SK-N-SH (cell line): Measurements from ENCODE around the gene SPTB. TPM values are rescaled to one million over a fixed set of nuclear protein-coding genes. Genes with fewer than 3 reads are reported as not detected.

Source experiments
- CTCF ChIA-PET: fragments of 300-600, 350-600 bp; formaldehyde crosslinking; extraction: SDS; loops from one replicate; lab custom pipeline; 2021; lab: Yijun Ruan, JAX
- POLR2A ChIA-PET: fragments of 350-600 bp; sonication (Branson Sonifier 250); formaldehyde crosslinking; extraction: SDS; loops from one replicate; lab custom pipeline; 2020; ENCODE audit warnings: antibody characterized with exemption, inconsistent platforms; lab: Yijun Ruan, JAX
- DNase-seq: peaks from one replicate; pipeline ENCODE4 v3.0.0; 2012
- H2AFZ ChIP-seq: fragments of 200-600 bp; sonication (generic); 2 replicates; pipeline ENCODE4 v1.8.1; 2016; ENCODE audit warnings: antibody characterized with exemption, mild to moderate bottlenecking, low read depth
- H3F3A ChIP-seq: fragments of 200-600 bp; sonication (generic); replicated peaks from 2 replicates; pipeline ENCODE3; 2016; ENCODE audit warnings: antibody characterized with exemption, mild to moderate bottlenecking; ENCODE audit not compliant: insufficient read depth
- H3K27ac ChIP-seq, 2 experiments: fragments of 200-500 bp in 1 of 2; fragments of 200-600 bp in 1 of 2; sonication (Bioruptor generic) in 1 of 2; sonication (generic), shearing (Covaris generic) in 1 of 2; 2 replicates each; pipeline versions ENCODE4 v1.5.1 to v1.6.1; 2014 to 2016; ENCODE audit warnings: low read depth in 2 of 2, inconsistent platforms in 1 of 2, low read length in 1 of 2, mild to moderate bottlenecking in 1 of 2, mixed read lengths in 1 of 2
- H3K27me3 ChIP-seq: fragments of 200-600 bp; sonication (generic), shearing (Covaris generic); 2 replicates; pipeline ENCODE4 v1.6.1; 2016; ENCODE audit warnings: mixed run types; ENCODE audit not compliant: insufficient read depth
- H3K36me3 ChIP-seq, 2 experiments: fragments of 200-500 bp in 1 of 2; fragments of 200-600 bp in 1 of 2; sonication (Bioruptor generic) in 1 of 2; sonication (generic) in 1 of 2; replicated peaks in 1 of 2; 2 replicates each; pipeline versions ENCODE3 to v1.5.1; 2014 to 2016; ENCODE audit warnings: low read length in 1 of 2, mild to moderate bottlenecking in 1 of 2; ENCODE audit not compliant: insufficient read depth in 2 of 2, control insufficient read depth in 1 of 2
- H3K4me1 ChIP-seq, 2 experiments: fragments of 200-500 bp in 1 of 2; fragments of 200-600 bp in 1 of 2; sonication (Bioruptor generic) in 1 of 2; sonication (generic), shearing (Covaris generic) in 1 of 2; 2 replicates each; pipeline versions ENCODE4 v1.5.1 to v1.6.1; 2014 to 2016; ENCODE audit warnings: low read depth in 1 of 2, low read length in 1 of 2, mixed run types in 1 of 2; ENCODE audit not compliant: insufficient read depth in 2 of 2, control insufficient read depth in 1 of 2
- H3K4me2 ChIP-seq: fragments of 200-600 bp; sonication (generic), shearing (Covaris generic); 2 replicates; pipeline ENCODE4 v1.6.1; 2017; ENCODE audit warnings: mixed run types
- H3K4me3 ChIP-seq, 2 experiments: fragments of 200-500 bp in 1 of 2; fragments of 200-600 bp in 1 of 2; sonication (Bioruptor generic) in 1 of 2; sonication (generic), shearing (Covaris generic) in 1 of 2; 2 replicates each; pipeline versions ENCODE4 v1.5.1 to v1.8.1; 2014 to 2016; ENCODE audit warnings: low read depth in 2 of 2, inconsistent platforms in 1 of 2, low read length in 1 of 2, mild to moderate bottlenecking in 1 of 2, mixed read lengths in 1 of 2, moderate library complexity in 1 of 2
- H3K79me2 ChIP-seq: fragments of 200-600 bp; sonication (generic); 2 replicates; pipeline ENCODE4 v1.8.1; 2017; ENCODE audit warnings: mild to moderate bottlenecking; ENCODE audit not compliant: insufficient read depth
- H3K9ac ChIP-seq: fragments of 200-600 bp; sonication (generic); 2 replicates; pipeline ENCODE4 v1.6.1; 2017; ENCODE audit warnings: mixed run types
- H3K9me2 ChIP-seq: fragments of 200-600 bp; sonication (generic); 2 replicates; pipeline ENCODE4 v1.6.1; 2017; ENCODE audit warnings: mixed run types
- H3K9me3 ChIP-seq: fragments of 200-600 bp; sonication (generic); 2 replicates; pipeline ENCODE4 v1.6.1; 2017; ENCODE audit warnings: mixed run types, mild to moderate bottlenecking, moderate library complexity
- H4K20me1 ChIP-seq: fragments of 200-600 bp; sonication (generic); 2 replicates; pipeline ENCODE4 v1.6.1; 2017; ENCODE audit warnings: mild to moderate bottlenecking, mixed run types; ENCODE audit not compliant: insufficient read depth
- CHD2 ChIP-seq: fragments of 150-350 bp; IDR thresholded peaks from 2 replicates; pipeline ENCODE4 v1.6.1; 2018; ENCODE audit warnings: low read length; ENCODE audit not compliant: partially characterized antibody
- CTCF ChIP-seq: fragments of 200-600 bp; sonication (generic); IDR thresholded peaks from 2 replicates; pipeline ENCODE4 v1.6.1; 2017; ENCODE audit warnings: antibody characterized with exemption, mild to moderate bottlenecking, moderate library complexity
- ELF1 ChIP-seq: IDR thresholded peaks from 2 replicates; pipeline ENCODE4 v1.4.0; 2012
- EP300 ChIP-seq, 2 experiments: IDR thresholded peaks; 2 replicates each; pipeline versions ENCODE4 v1.4.0 to v1.6.1; 2012; ENCODE audit warnings: borderline replicate concordance in 1 of 2, low read depth in 1 of 2, low read length in 1 of 2
- FOSL2 ChIP-seq: IDR thresholded peaks from 2 replicates; pipeline ENCODE4 v1.4.0; 2012; ENCODE audit warnings: low read depth, mild to moderate bottlenecking, moderate library complexity, borderline replicate concordance
- FOXM1 ChIP-seq: IDR thresholded peaks from 2 replicates; pipeline ENCODE4 v1.4.0; 2012; ENCODE audit warnings: low read depth, mild to moderate bottlenecking
- GABPA ChIP-seq: IDR thresholded peaks from 2 replicates; pipeline ENCODE4 v1.4.0; 2012; ENCODE audit warnings: low read depth, mild to moderate bottlenecking
- IRF3 ChIP-seq: fragments of 150-350 bp; IDR thresholded peaks from 2 replicates; pipeline ENCODE4 v1.6.1; 2016; ENCODE audit warnings: mild to moderate bottlenecking, low read depth, low read length
- JUND ChIP-seq: IDR thresholded peaks from 2 replicates; pipeline ENCODE4 v1.4.0; 2012
- MAX ChIP-seq: IDR thresholded peaks from 2 replicates; pipeline ENCODE4 v1.4.0; 2012; ENCODE audit warnings: low read depth
- MEF2A ChIP-seq: IDR thresholded peaks from 2 replicates; pipeline ENCODE4 v1.4.0; 2012; ENCODE audit warnings: low read depth, borderline replicate concordance
- NFIC ChIP-seq: IDR thresholded peaks from 2 replicates; pipeline ENCODE4 v1.4.0; 2012; ENCODE audit warnings: borderline replicate concordance
- NRF1 ChIP-seq: IDR thresholded peaks from 2 replicates; pipeline ENCODE4 v1.6.1; 2012; ENCODE audit warnings: low read depth, mild to moderate bottlenecking, low read length
- POLR2AphosphoS5 ChIP-seq: IDR thresholded peaks from 2 replicates; pipeline ENCODE4 v1.6.1; 2012; ENCODE audit warnings: low read depth, low read length
- RAD21 ChIP-seq: IDR thresholded peaks from 2 replicates; pipeline ENCODE4 v1.6.1; 2012; ENCODE audit warnings: mild to moderate bottlenecking, low read length
- RXRA ChIP-seq: IDR thresholded peaks from 2 replicates; pipeline ENCODE4 v1.4.0; 2012; ENCODE audit warnings: low read depth, mild to moderate bottlenecking, borderline replicate concordance
- TEAD4 ChIP-seq: IDR thresholded peaks from 2 replicates; pipeline ENCODE4 v1.4.0; 2012; ENCODE audit warnings: mild to moderate bottlenecking, borderline replicate concordance; ENCODE audit not compliant: insufficient read depth
- USF2 ChIP-seq: fragments of 150-350 bp; IDR thresholded peaks from 2 replicates; pipeline ENCODE4 v1.6.1; 2017; ENCODE audit warnings: antibody characterized with exemption, low read length, low read depth, borderline replicate concordance
- YY1 ChIP-seq: IDR thresholded peaks from 2 replicates; pipeline ENCODE4 v1.4.0; 2012; ENCODE audit warnings: low read depth, mild to moderate bottlenecking
- WGBS: methylation state at CpG from one replicate; pipeline ENCODE4 v1.1.6; 2017; ENCODE audit warnings: low lambda C conversion rate; 5-methylcytosine and 5-hydroxymethylcytosine counted together
- polyA plus RNA-seq, 3 experiments: library from polyadenylated mRNA; depleted of rRNA; stranded (reverse); fragments of >200 nt; gene quantifications; 2 replicates each; pipeline ENCODE4 v1.2.3, GENCODE V29; 2012
- TF ChIP-seq, protein P1 (sequence below): IDR thresholded peaks from 2 replicates; pipeline ENCODE4; 2012

Gene SPTB
- polyA plus RNA-seq, 1 of the 3 experiments (the other 2 are of a cell fraction): 0.15 TPM

GRCh38 chr14:64759555-64759938, 120.2 kb downstream of the SPTB start:
- Histone ChIP-seq H2AFZ (no peak overlapping the region), H3K36me3 (no peaks in the 10 kb centered on the region), H3K9me2 (no peaks in the 10 kb centered on the region), H3F3A (peaks cover 4% of the 10 kb centered on the region), H3K4me2 (peak overlapping the region; percentile 48; the same call in 1 of the 2 replicates), H3K27ac (peak overlapping the region in 1 of 2 experiments; percentile 65; a peak in 1 of 4 replicates), H3K27me3 (no peaks in the 10 kb centered on the region), H3K9ac (no peak overlapping the region), H3K79me2 (no peaks in the 10 kb centered on the region), H3K9me3 (no peaks in the 10 kb centered on the region), H3K4me1 (peaks cover 43 to 72% of the 10 kb centered on the region in 2 experiments), H4K20me1 (no peaks in the 10 kb centered on the region), H3K4me3 (no peak overlapping the region)
- ChIA-PET CTCF (interaction anchor here (0.8 to 5.0 kb wide), 18 partner anchors 9 to 143 kb away, joined by 3 to 33 read pairs (median 4); no protein-coding TSS in a partner anchor), POLR2A (no interaction called here)
- WGBS: 96% methylated on average over 3 of the region's 6 CpGs
- DNase-seq: no peak
- TF ChIP-seq MAX (no peak), EP300 (IDR thresholded peaks at IDR 0.05; ENCODE audit: borderline replicate concordance in 1 of 2, low read depth in 1 of 2, low read length in 1 of 2) (no peak), YY1 (no peak)

GRCh38 chr14:64758691-64759554, 120.8 kb downstream of the SPTB start:
- peak; percentile 84 for DNase-seq
- H3K9ac ChIP-seq: peak overlapping the region; percentile 1; the same call in 1 of the 2 replicates
- TF ChIP-seq EP300 (IDR thresholded peaks at IDR 0.05; ENCODE audit: borderline replicate concordance in 1 of 2, low read depth in 1 of 2, low read length in 1 of 2) (no peak; a peak in 1 of 4 replicates), NFIC (peak; percentile 62), JUND (no peak; the same call in 1 of the 2 replicates), MEF2A (no peak), YY1 (no peak), NRF1 (no peak), CTCF (no peak), GABPA (no peak), TEAD4 (peak; percentile 79), ELF1 (no peak), USF2 (no peak), MAX (peak; percentile 77), FOSL2 (peak; percentile 73; the same call in 1 of the 2 replicates), RAD21 (0 out of 2 replicates have a peak, but pooled peaks have one; percentile 5), CHD2 (no peak), FOXM1 (no peak), IRF3 (no peak), RXRA (no peak), POLR2AphosphoS5 (peak; percentile 34; the same call in 1 of the 2 replicates)
- TF ChIP-seq, protein P1, sequence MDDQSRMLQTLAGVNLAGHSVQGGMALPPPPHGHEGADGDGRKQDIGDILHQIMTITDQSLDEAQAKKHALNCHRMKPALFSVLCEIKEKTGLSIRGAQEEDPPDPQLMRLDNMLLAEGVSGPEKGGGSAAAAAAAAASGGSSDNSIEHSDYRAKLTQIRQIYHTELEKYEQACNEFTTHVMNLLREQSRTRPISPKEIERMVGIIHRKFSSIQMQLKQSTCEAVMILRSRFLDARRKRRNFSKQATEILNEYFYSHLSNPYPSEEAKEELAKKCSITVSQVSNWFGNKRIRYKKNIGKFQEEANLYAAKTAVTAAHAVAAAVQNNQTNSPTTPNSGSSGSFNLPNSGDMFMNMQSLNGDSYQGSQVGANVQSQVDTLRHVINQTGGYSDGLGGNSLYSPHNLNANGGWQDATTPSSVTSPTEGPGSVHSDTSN: peak; percentile 18; the same call in 1 of the 2 replicates

More at GRCh38 chr14:64758691-64759554, 120.8 kb downstream of the SPTB start:
- ChIA-PET CTCF (interaction anchor here (0.7 to 5.0 kb wide), 16 partner anchors 8 to 132 kb away, joined by 3 to 33 read pairs (median 4); no protein-coding TSS in a partner anchor), POLR2A (interaction anchor here (1.0 kb wide), 1 partner anchor 55 kb away, joined by 4 read pairs; the partner anchor contains the start of gene PLEKHG3)
- Histone ChIP-seq H3K36me3 (no peaks in the 10 kb centered on the region), H4K20me1 (no peaks in the 10 kb centered on the region), H3K27me3 (no peaks in the 10 kb centered on the region), H3F3A (peaks cover 4% of the 10 kb centered on the region), H3K27ac (peak overlapping the region; percentile 59 to 65), H3K79me2 (no peaks in the 10 kb centered on the region), H3K4me2 (peak overlapping the region; percentile 48), H3K9me2 (no peaks in the 10 kb centered on the region), H3K4me1 (peaks cover 43 to 66% of the 10 kb centered on the region in 2 experiments), H3K9me3 (no peaks in the 10 kb centered on the region), H3K4me3 (no peak overlapping the region), H2AFZ (no peak overlapping the region)
- WGBS: 63% methylated on average over 5 of the region's 7 CpGs
